Panc1 (cell line): Measurements from ENCODE around the gene WHRN.

Source experiments
- POLR2AphosphoS5 ChIP-seq: IDR thresholded peaks from 2 replicates; pipeline ENCODE4 v1.6.1; 2012; ENCODE audit warnings: mild to moderate bottlenecking, low read depth, low read length, moderate library complexity
- SIN3A ChIP-seq: IDR thresholded peaks from 2 replicates; pipeline ENCODE4 v1.6.1; 2012; ENCODE audit warnings: low read depth, mild to moderate bottlenecking, low read length, moderate library complexity, borderline replicate concordance; ENCODE audit not compliant: insufficient read depth
- TF ChIP-seq, protein P1 (sequence below), 2 experiments: IDR thresholded peaks; 2 replicates each; pipeline ENCODE4 v1.6.1; 2011 to 2012; ENCODE audit warnings: low read depth in 2 of 2, control low read depth in 1 of 2, low read length in 1 of 2, mild to moderate bottlenecking in 1 of 2, moderate library complexity in 1 of 2; ENCODE audit not compliant: insufficient read depth in 1 of 2
- TF ChIP-seq, protein P2 (sequence below): fragments of 450-650 bp; IDR thresholded peaks from 2 replicates; pipeline ENCODE4 v1.5.1; 2017; ENCODE audit warnings: mild to moderate bottlenecking

DNA sequence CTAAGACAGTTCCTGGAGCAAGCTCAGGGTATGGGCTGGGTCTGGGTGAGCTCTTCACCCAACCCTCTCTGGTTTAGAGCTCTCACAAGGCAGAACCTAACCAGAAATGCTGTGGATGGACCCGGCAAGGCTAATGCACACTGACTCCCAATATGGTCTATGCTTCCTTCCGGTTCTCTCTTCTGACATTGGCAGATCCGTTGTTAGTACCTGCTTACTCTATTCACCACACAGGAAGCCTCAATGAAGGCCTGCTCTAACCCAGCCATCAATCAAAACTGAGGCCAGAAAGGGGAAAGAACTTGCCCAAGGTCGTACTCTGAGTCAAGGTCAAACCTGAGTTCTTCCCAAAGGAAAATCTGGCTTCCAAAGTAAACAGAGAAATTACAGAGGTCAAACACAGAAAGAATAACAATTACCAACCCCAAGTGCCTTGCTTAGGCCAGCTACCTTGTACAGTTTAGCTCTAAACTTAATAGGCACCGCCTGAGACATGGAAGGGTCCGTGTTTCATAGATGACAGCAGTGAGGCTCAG is 71.5 kb downstream of the WHRN start:
- TF ChIP-seq, protein P1, sequence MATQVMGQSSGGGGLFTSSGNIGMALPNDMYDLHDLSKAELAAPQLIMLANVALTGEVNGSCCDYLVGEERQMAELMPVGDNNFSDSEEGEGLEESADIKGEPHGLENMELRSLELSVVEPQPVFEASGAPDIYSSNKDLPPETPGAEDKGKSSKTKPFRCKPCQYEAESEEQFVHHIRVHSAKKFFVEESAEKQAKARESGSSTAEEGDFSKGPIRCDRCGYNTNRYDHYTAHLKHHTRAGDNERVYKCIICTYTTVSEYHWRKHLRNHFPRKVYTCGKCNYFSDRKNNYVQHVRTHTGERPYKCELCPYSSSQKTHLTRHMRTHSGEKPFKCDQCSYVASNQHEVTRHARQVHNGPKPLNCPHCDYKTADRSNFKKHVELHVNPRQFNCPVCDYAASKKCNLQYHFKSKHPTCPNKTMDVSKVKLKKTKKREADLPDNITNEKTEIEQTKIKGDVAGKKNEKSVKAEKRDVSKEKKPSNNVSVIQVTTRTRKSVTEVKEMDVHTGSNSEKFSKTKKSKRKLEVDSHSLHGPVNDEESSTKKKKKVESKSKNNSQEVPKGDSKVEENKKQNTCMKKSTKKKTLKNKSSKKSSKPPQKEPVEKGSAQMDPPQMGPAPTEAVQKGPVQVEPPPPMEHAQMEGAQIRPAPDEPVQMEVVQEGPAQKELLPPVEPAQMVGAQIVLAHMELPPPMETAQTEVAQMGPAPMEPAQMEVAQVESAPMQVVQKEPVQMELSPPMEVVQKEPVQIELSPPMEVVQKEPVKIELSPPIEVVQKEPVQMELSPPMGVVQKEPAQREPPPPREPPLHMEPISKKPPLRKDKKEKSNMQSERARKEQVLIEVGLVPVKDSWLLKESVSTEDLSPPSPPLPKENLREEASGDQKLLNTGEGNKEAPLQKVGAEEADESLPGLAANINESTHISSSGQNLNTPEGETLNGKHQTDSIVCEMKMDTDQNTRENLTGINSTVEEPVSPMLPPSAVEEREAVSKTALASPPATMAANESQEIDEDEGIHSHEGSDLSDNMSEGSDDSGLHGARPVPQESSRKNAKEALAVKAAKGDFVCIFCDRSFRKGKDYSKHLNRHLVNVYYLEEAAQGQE (IDR thresholded peaks at IDR 0.05; ENCODE audit: insufficient read depth in 1 of 2, low read depth in 2 of 2, low read length in 1 of 2) = no peak
- TF ChIP-seq, protein P2, sequence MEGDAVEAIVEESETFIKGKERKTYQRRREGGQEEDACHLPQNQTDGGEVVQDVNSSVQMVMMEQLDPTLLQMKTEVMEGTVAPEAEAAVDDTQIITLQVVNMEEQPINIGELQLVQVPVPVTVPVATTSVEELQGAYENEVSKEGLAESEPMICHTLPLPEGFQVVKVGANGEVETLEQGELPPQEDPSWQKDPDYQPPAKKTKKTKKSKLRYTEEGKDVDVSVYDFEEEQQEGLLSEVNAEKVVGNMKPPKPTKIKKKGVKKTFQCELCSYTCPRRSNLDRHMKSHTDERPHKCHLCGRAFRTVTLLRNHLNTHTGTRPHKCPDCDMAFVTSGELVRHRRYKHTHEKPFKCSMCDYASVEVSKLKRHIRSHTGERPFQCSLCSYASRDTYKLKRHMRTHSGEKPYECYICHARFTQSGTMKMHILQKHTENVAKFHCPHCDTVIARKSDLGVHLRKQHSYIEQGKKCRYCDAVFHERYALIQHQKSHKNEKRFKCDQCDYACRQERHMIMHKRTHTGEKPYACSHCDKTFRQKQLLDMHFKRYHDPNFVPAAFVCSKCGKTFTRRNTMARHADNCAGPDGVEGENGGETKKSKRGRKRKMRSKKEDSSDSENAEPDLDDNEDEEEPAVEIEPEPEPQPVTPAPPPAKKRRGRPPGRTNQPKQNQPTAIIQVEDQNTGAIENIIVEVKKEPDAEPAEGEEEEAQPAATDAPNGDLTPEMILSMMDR = no peak
- TF ChIP-seq SIN3A (no peak), POLR2AphosphoS5 (no peak)
